WTC11 (cell line): ENCODE measurements around the gene SPRR5. TPM values are rescaled to one million over a fixed set of nuclear protein-coding genes. Genes with fewer than 3 reads are reported as not detected.

ENCODE experiments used
- ATAC-seq: fragments of 200-7000 bp; cut with Tn5 transposase; 2 replicates; pipeline ENCODE4 v1.10.0; 2021; ENCODE audit warnings: mild to moderate bottlenecking, moderate library complexity
- CTCF ChIA-PET: fragments of 300-600 bp; sonication (Branson Sonifier 250); formaldehyde crosslinking; loops from one replicate; lab custom pipeline; 2021; ENCODE audit warnings: antibody characterized with exemption; lab: Charles Lee
- POLR2A ChIA-PET: fragments of 350-600 bp; sonication (Branson Sonifier 250); formaldehyde crosslinking; loops from one replicate; lab custom pipeline; 2021; ENCODE audit warnings: antibody characterized with exemption; lab: Charles Lee
- DNase-seq: peaks from one replicate; pipeline ENCODE4 v3.0.0; 2021; ENCODE audit warnings: low spot score
- H3K27ac Mint-ChIP-seq: 2 replicates; pipeline ENCODE4 v1.8.0; 2021; ENCODE audit warnings: mixed read lengths
- H3K27me3 Mint-ChIP-seq: 2 replicates; pipeline ENCODE4 v1.8.0; 2021; ENCODE audit warnings: low read depth, mild to moderate bottlenecking, moderate library complexity, mixed read lengths
- H3K36me3 Mint-ChIP-seq: 2 replicates; pipeline ENCODE4 v1.8.0; 2021; ENCODE audit warnings: mixed read lengths
- H3K4me1 Mint-ChIP-seq: 2 replicates; pipeline ENCODE4 v1.8.0; 2022; ENCODE audit warnings: mixed read lengths
- H3K4me3 Mint-ChIP-seq: 2 replicates; pipeline ENCODE4 v1.8.0; 2021; ENCODE audit warnings: mild to moderate bottlenecking, moderate library complexity, mixed read lengths
- H3K9me3 Mint-ChIP-seq: 2 replicates; pipeline ENCODE4 v1.8.0; 2021; ENCODE audit warnings: mixed read lengths
- CREM ChIP-seq: sonication (generic); formaldehyde crosslinking; IDR thresholded peaks from 2 replicates; pipeline ENCODE4 v1.8.1; 2022; ENCODE audit warnings: mild to moderate bottlenecking, missing genetic modification reagents, moderate library complexity
- EMX1 ChIP-seq: fragments of 250-450 bp; sonication (Bioruptor Pico); IDR thresholded peaks from 2 replicates; pipeline ENCODE4 v1.8.0; 2021; ENCODE audit warnings: mild to moderate bottlenecking
- IRF2 ChIP-seq: sonication (generic); formaldehyde crosslinking; IDR thresholded peaks from 2 replicates; pipeline ENCODE4 v1.8.0; 2022; ENCODE audit warnings: low read depth, missing genetic modification reagents, borderline replicate concordance
- JAZF1 ChIP-seq: fragments of 250-450 bp; sonication (Bioruptor Pico); IDR thresholded peaks from 2 replicates; pipeline ENCODE4 v1.9.0; 2021; ENCODE audit warnings: moderate library complexity, mild to moderate bottlenecking, inconsistent platforms
- KAT7 ChIP-seq: sonication (generic); formaldehyde crosslinking; IDR thresholded peaks from 2 replicates; pipeline ENCODE4 v1.8.1; 2023; ENCODE audit warnings: missing genetic modification reagents, mild to moderate bottlenecking, borderline replicate concordance
- SMAD3 ChIP-seq: sonication (generic); formaldehyde crosslinking; IDR thresholded peaks from 2 replicates; pipeline ENCODE4 v1.8.0; 2022; ENCODE audit warnings: missing genetic modification reagents, mild to moderate bottlenecking, borderline replicate concordance
- SOX15 ChIP-seq: fragments of 250-450 bp; sonication (Bioruptor Pico); IDR thresholded peaks from 2 replicates; pipeline ENCODE4 v1.9.0; 2021; ENCODE audit warnings: mild to moderate bottlenecking
- ZNF138 ChIP-seq: sonication (generic); formaldehyde crosslinking; conservative IDR thresholded peaks from 2 replicates; pipeline ENCODE4 v1.8.1; 2022; ENCODE audit warnings: mild to moderate bottlenecking, moderate library complexity, missing genetic modification reagents
- ZNF423 ChIP-seq: fragments of 250-450 bp; sonication (Bioruptor Pico); IDR thresholded peaks from 2 replicates; pipeline ENCODE4 v2.1.2; 2022; ENCODE audit warnings: mild to moderate bottlenecking, moderate library complexity
- total RNA-seq: library from RNA; stranded (reverse); gene quantifications from 3 replicates; pipeline ENCODE4 v1.2.3, GENCODE V29; 2021
- TF ChIP-seq, protein P1 (sequence below): sonication (generic); formaldehyde crosslinking; conservative IDR thresholded peaks from 2 replicates; pipeline ENCODE4 v1.8.1; 2023; ENCODE audit warnings: mild to moderate bottlenecking, low read depth, missing genetic modification reagents, moderate library complexity
- TF ChIP-seq, protein P2 (sequence below): sonication (generic); formaldehyde crosslinking; IDR thresholded peaks from 2 replicates; pipeline ENCODE4 v1.8.0; 2022; ENCODE audit warnings: missing genetic modification reagents
- TF ChIP-seq, protein P3 (sequence below): fragments of 250-450 bp; sonication (Bioruptor Pico); IDR thresholded peaks from 2 replicates; pipeline ENCODE4 v2.1.2; 2022; ENCODE audit warnings: mild to moderate bottlenecking, moderate library complexity
- TF ChIP-seq, protein P4 (sequence below): sonication (generic); formaldehyde crosslinking; IDR thresholded peaks from 2 replicates; pipeline ENCODE4 v1.8.1; 2023; ENCODE audit warnings: mild to moderate bottlenecking, missing genetic modification reagents
- TF ChIP-seq, protein P5 (sequence below): sonication (generic); formaldehyde crosslinking; IDR thresholded peaks from 2 replicates; pipeline ENCODE4 v1.8.0; 2022; ENCODE audit warnings: mild to moderate bottlenecking, missing genetic modification reagents
- TF ChIP-seq, protein P6 (sequence below): fragments of 250-450 bp; sonication (Bioruptor Pico); IDR thresholded peaks from 2 replicates; pipeline ENCODE4 v1.9.0; 2021; ENCODE audit warnings: mild to moderate bottlenecking
- TF ChIP-seq, protein P7 (sequence below): sonication (generic); formaldehyde crosslinking; IDR thresholded peaks from 2 replicates; pipeline ENCODE4 v1.8.0; 2022; ENCODE audit warnings: mild to moderate bottlenecking, missing genetic modification reagents
- TF ChIP-seq, protein P8 (sequence below): sonication (generic); formaldehyde crosslinking; IDR thresholded peaks from 2 replicates; pipeline ENCODE4 v1.8.1; 2023; ENCODE audit warnings: mild to moderate bottlenecking, missing genetic modification reagents

Gene SPRR5
- total RNA-seq, 1 experiment from 2014 or later: not detected

DNA sequence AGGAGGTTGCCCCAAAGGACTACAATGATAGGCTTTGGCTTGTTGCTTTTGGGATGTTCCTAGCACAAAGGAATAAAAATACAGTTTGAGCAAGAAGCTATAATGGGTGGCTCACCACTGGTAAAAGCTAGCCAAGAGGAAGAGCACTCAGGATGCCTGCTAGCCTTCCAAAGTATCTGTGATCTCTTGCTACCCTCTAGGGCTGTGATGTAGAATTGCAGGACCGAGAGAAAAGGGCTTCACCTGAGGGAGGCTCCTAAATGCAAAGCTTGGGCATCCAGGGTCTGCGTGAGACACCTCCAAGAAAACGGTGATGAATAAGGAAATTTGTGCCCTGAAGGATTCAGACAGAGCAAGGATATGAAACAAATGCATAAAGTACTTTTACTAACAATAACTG is 20.9 kb upstream of the SPRR5 start (continued):
- TF ChIP-seq ZNF138 (CRISPR knock-in tag): no peak
- no peak for TF ChIP-seq SOX15 (CRISPR knock-in tag)
- TF ChIP-seq IRF2: no peak
- TF ChIP-seq SMAD3: no peak
- TF ChIP-seq KAT7 (CRISPR knock-in tag): no peak
- TF ChIP-seq, protein P1, sequence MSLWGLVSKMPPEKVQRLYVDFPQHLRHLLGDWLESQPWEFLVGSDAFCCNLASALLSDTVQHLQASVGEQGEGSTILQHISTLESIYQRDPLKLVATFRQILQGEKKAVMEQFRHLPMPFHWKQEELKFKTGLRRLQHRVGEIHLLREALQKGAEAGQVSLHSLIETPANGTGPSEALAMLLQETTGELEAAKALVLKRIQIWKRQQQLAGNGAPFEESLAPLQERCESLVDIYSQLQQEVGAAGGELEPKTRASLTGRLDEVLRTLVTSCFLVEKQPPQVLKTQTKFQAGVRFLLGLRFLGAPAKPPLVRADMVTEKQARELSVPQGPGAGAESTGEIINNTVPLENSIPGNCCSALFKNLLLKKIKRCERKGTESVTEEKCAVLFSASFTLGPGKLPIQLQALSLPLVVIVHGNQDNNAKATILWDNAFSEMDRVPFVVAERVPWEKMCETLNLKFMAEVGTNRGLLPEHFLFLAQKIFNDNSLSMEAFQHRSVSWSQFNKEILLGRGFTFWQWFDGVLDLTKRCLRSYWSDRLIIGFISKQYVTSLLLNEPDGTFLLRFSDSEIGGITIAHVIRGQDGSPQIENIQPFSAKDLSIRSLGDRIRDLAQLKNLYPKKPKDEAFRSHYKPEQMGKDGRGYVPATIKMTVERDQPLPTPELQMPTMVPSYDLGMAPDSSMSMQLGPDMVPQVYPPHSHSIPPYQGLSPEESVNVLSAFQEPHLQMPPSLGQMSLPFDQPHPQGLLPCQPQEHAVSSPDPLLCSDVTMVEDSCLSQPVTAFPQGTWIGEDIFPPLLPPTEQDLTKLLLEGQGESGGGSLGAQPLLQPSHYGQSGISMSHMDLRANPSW (CRISPR knock-in tag): no peak
- TF ChIP-seq, protein P2, sequence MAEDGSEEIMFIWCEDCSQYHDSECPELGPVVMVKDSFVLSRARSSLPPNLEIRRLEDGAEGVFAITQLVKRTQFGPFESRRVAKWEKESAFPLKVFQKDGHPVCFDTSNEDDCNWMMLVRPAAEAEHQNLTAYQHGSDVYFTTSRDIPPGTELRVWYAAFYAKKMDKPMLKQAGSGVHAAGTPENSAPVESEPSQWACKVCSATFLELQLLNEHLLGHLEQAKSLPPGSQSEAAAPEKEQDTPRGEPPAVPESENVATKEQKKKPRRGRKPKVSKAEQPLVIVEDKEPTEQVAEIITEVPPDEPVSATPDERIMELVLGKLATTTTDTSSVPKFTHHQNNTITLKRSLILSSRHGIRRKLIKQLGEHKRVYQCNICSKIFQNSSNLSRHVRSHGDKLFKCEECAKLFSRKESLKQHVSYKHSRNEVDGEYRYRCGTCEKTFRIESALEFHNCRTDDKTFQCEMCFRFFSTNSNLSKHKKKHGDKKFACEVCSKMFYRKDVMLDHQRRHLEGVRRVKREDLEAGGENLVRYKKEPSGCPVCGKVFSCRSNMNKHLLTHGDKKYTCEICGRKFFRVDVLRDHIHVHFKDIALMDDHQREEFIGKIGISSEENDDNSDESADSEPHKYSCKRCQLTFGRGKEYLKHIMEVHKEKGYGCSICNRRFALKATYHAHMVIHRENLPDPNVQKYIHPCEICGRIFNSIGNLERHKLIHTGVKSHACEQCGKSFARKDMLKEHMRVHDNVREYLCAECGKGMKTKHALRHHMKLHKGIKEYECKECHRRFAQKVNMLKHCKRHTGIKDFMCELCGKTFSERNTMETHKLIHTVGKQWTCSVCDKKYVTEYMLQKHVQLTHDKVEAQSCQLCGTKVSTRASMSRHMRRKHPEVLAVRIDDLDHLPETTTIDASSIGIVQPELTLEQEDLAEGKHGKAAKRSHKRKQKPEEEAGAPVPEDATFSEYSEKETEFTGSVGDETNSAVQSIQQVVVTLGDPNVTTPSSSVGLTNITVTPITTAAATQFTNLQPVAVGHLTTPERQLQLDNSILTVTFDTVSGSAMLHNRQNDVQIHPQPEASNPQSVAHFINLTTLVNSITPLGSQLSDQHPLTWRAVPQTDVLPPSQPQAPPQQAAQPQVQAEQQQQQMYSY: no peak
- TF ChIP-seq ZNF423 (CRISPR knock-in tag): no peak
- TF ChIP-seq JAZF1 (CRISPR knock-in tag): no peak
- TF ChIP-seq, protein P3, sequence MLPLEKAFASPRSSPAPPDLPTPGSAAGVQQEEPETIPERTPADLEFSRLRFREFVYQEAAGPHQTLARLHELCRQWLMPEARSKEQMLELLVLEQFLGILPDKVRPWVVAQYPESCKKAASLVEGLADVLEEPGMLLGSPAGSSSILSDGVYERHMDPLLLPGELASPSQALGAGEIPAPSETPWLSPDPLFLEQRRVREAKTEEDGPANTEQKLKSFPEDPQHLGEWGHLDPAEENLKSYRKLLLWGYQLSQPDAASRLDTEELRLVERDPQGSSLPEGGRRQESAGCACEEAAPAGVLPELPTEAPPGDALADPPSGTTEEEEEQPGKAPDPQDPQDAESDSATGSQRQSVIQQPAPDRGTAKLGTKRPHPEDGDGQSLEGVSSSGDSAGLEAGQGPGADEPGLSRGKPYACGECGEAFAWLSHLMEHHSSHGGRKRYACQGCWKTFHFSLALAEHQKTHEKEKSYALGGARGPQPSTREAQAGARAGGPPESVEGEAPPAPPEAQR (CRISPR knock-in tag): no peak
- TF ChIP-seq, protein P4, sequence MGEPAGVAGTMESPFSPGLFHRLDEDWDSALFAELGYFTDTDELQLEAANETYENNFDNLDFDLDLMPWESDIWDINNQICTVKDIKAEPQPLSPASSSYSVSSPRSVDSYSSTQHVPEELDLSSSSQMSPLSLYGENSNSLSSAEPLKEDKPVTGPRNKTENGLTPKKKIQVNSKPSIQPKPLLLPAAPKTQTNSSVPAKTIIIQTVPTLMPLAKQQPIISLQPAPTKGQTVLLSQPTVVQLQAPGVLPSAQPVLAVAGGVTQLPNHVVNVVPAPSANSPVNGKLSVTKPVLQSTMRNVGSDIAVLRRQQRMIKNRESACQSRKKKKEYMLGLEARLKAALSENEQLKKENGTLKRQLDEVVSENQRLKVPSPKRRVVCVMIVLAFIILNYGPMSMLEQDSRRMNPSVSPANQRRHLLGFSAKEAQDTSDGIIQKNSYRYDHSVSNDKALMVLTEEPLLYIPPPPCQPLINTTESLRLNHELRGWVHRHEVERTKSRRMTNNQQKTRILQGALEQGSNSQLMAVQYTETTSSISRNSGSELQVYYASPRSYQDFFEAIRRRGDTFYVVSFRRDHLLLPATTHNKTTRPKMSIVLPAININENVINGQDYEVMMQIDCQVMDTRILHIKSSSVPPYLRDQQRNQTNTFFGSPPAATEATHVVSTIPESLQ (CRISPR knock-in tag): no peak

DNA sequence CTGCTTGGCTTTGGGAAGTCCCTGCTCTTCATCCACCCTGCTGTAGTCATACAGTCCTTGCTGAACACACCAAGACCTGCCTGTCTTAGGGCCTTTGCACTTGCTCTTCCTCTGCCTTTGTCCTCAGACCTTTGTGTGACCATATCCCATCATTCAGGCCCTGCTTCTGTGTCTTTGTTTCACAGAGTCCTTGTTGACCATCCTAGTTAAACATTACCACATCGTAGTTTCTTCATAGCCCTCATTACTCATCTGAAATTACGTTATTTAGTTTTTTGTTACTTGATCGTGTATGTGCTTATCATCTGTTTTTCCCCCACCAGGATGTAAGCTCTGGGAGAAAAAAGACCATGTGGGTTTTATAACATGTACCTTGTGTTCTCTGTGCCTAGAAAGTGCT is 18.3 kb upstream of the SPRR5 start:
- peaks cover 22% of the 10 kb centered on the region for H3K36me3 Mint-ChIP-seq
- no peak overlapping the region for H3K4me3 Mint-ChIP-seq
- H3K9me3 Mint-ChIP-seq: peaks cover 34% of the 10 kb centered on the region
- H3K27me3 Mint-ChIP-seq: no peaks in the 10 kb centered on the region
- POLR2A ChIA-PET: no interaction called here
- ATAC-seq (no peak), DNase-seq (no peak)
- no peaks in the 10 kb centered on the region for H3K4me1 Mint-ChIP-seq
- no peak overlapping the region for H3K27ac Mint-ChIP-seq
- CTCF ChIA-PET: interaction anchor here (1.1 kb wide), 1 partner anchor 264 kb away, joined by 3 read pairs; no protein-coding TSS in a partner anchor
- TF ChIP-seq, protein P5, sequence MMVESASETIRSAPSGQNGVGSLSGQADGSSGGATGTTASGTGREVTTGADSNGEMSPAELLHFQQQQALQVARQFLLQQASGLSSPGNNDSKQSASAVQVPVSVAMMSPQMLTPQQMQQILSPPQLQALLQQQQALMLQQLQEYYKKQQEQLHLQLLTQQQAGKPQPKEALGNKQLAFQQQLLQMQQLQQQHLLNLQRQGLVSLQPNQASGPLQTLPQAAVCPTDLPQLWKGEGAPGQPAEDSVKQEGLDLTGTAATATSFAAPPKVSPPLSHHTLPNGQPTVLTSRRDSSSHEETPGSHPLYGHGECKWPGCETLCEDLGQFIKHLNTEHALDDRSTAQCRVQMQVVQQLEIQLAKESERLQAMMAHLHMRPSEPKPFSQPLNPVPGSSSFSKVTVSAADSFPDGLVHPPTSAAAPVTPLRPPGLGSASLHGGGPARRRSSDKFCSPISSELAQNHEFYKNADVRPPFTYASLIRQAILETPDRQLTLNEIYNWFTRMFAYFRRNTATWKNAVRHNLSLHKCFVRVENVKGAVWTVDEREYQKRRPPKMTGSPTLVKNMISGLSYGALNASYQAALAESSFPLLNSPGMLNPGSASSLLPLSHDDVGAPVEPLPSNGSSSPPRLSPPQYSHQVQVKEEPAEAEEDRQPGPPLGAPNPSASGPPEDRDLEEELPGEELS: no peak
- TF ChIP-seq IRF2: no peak
- no peak for TF ChIP-seq CREM (CRISPR knock-in tag)
- no peak for TF ChIP-seq EMX1 (CRISPR knock-in tag)
- no peak for TF ChIP-seq ZNF138 (CRISPR knock-in tag)
- TF ChIP-seq, protein P6, sequence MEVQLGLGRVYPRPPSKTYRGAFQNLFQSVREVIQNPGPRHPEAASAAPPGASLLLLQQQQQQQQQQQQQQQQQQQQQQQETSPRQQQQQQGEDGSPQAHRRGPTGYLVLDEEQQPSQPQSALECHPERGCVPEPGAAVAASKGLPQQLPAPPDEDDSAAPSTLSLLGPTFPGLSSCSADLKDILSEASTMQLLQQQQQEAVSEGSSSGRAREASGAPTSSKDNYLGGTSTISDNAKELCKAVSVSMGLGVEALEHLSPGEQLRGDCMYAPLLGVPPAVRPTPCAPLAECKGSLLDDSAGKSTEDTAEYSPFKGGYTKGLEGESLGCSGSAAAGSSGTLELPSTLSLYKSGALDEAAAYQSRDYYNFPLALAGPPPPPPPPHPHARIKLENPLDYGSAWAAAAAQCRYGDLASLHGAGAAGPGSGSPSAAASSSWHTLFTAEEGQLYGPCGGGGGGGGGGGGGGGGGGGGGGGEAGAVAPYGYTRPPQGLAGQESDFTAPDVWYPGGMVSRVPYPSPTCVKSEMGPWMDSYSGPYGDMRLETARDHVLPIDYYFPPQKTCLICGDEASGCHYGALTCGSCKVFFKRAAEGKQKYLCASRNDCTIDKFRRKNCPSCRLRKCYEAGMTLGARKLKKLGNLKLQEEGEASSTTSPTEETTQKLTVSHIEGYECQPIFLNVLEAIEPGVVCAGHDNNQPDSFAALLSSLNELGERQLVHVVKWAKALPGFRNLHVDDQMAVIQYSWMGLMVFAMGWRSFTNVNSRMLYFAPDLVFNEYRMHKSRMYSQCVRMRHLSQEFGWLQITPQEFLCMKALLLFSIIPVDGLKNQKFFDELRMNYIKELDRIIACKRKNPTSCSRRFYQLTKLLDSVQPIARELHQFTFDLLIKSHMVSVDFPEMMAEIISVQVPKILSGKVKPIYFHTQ (CRISPR knock-in tag): no peak
- TF ChIP-seq, protein P7, sequence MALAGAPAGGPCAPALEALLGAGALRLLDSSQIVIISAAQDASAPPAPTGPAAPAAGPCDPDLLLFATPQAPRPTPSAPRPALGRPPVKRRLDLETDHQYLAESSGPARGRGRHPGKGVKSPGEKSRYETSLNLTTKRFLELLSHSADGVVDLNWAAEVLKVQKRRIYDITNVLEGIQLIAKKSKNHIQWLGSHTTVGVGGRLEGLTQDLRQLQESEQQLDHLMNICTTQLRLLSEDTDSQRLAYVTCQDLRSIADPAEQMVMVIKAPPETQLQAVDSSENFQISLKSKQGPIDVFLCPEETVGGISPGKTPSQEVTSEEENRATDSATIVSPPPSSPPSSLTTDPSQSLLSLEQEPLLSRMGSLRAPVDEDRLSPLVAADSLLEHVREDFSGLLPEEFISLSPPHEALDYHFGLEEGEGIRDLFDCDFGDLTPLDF: no peak
- TF ChIP-seq, protein P8, sequence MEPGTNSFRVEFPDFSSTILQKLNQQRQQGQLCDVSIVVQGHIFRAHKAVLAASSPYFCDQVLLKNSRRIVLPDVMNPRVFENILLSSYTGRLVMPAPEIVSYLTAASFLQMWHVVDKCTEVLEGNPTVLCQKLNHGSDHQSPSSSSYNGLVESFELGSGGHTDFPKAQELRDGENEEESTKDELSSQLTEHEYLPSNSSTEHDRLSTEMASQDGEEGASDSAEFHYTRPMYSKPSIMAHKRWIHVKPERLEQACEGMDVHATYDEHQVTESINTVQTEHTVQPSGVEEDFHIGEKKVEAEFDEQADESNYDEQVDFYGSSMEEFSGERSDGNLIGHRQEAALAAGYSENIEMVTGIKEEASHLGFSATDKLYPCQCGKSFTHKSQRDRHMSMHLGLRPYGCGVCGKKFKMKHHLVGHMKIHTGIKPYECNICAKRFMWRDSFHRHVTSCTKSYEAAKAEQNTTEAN (CRISPR knock-in tag): no peak
